K562 (cell line): ENCODE measurements around the gene C1orf167. TPM values are rescaled to one million over a fixed set of nuclear protein-coding genes. Genes with fewer than 3 reads are reported as not detected.

Experiments
- ATAC-seq: fragments of 200-7000 bp; cut with Tn5 transposase; 3 replicates; pipeline ENCODE4 v1.9.1; 2020; ENCODE audit warnings: moderate library complexity
- BruUV-seq: library from RNA; stranded (reverse); fragments of 400-500 nt; replicated peaks from 2 replicates; lab custom pipeline; 2021; lab: Mats Ljungman, UMichigan
- CTCF ChIA-PET: fragments of 300-600 bp; formaldehyde crosslinking; extraction: SDS; loops from one replicate; lab custom pipeline; 2021; ENCODE audit warnings: low intra/inter-chr PET ratio; lab: Yijun Ruan, JAX
- POLR2A ChIA-PET: fragments of 300-600, 350-650 bp; sonication (Branson Sonifier 250); formaldehyde crosslinking; extraction: SDS; loops from one replicate; lab custom pipeline; 2021; ENCODE audit warnings: antibody characterized with exemption, inconsistent platforms; lab: Yijun Ruan, JAX
- DNase-seq, 4 experiments: peaks; one replicate each; pipeline versions ENCODE4 v3.0.0 to v3.0.0-alpha.2; 2011 to 2018; ENCODE audit warnings: low spot score in 3 of 4, mixed read lengths in 3 of 4; ENCODE audit errors: extremely low read depth in 1 of 4
- FAIRE-seq: peaks from 2 replicates; lab custom pipeline; 2011; peaks lifted over from hg19 to GRCh38; lab: Jason Lieb, UNC
- H2AFZ ChIP-seq: 2 replicates; pipeline ENCODE4 v1.6.0; 2011; ENCODE audit warnings: low read depth, low read length, control low read depth, inconsistent platforms
- H3K27ac ChIP-seq: fragments of 200-600 bp; 3 replicates; pipeline ENCODE4 v1.8.0; 2011; ENCODE audit warnings: low read depth, mild to moderate bottlenecking, control low read depth, inconsistent platforms, low read length, moderate library complexity, mixed read lengths; ENCODE audit errors: extremely low read depth
- H3K27me3 ChIP-seq, 2 experiments: fragments of 300-600 bp in 1 of 2; 2 replicates in 1 of 2; 3 replicates in 1 of 2; pipeline versions ENCODE4 v1.6.0 to v1.8.0; 2011; ENCODE audit warnings: inconsistent platforms in 2 of 2, low read length in 2 of 2, mild to moderate bottlenecking in 1 of 2, mixed read lengths in 1 of 2, moderate library complexity in 1 of 2; ENCODE audit not compliant: control insufficient read depth in 2 of 2, insufficient read depth in 2 of 2
- H3K36me3 ChIP-seq: fragments of 300-600 bp; 3 replicates; pipeline ENCODE4 v1.8.0; 2011; ENCODE audit warnings: mild to moderate bottlenecking, low read length, inconsistent platforms; ENCODE audit not compliant: control insufficient read depth, insufficient read depth
- H3K4me1 ChIP-seq, 2 experiments: fragments of 200-600 bp in 1 of 2; replicated peaks in 1 of 2; 2 replicates in 1 of 2; 3 replicates in 1 of 2; pipeline versions ENCODE4 v1.5.1 to v1.8.0; 2011; ENCODE audit warnings: inconsistent platforms in 2 of 2, low read length in 2 of 2, mild to moderate bottlenecking in 1 of 2, mixed read lengths in 1 of 2, moderate library complexity in 1 of 2; ENCODE audit not compliant: control insufficient read depth in 2 of 2, insufficient read depth in 2 of 2
- H3K4me2 ChIP-seq: 2 replicates; pipeline ENCODE4 v1.6.1; 2011; ENCODE audit warnings: low read length, control low read depth, inconsistent platforms, mixed read lengths; ENCODE audit not compliant: insufficient read depth
- H3K4me3 ChIP-seq: fragments of 200-600 bp; sonication (generic), shearing (Covaris generic); 2 replicates; pipeline ENCODE4 v1.5.1; 2016; ENCODE audit warnings: control low read depth, inconsistent platforms
- H3K79me2 ChIP-seq: fragments of 200-600 bp; 3 replicates; pipeline ENCODE4 v1.8.0; 2011; ENCODE audit warnings: low read length, inconsistent platforms; ENCODE audit not compliant: control insufficient read depth, insufficient read depth
- H3K9ac ChIP-seq, 2 experiments: 2 replicates each; pipeline versions ENCODE4 v1.6.0 to v1.6.1; 2011; ENCODE audit warnings: low read depth in 2 of 2, low read length in 2 of 2, control low read depth in 1 of 2, inconsistent platforms in 1 of 2, mild to moderate bottlenecking in 1 of 2, mixed read lengths in 1 of 2; ENCODE audit not compliant: insufficient read depth in 1 of 2
- H3K9me1 ChIP-seq: one replicate; pipeline ENCODE4 v1.6.0; 2011; ENCODE audit warnings: inconsistent platforms, mild to moderate bottlenecking, low read length, moderate library complexity; ENCODE audit not compliant: control insufficient read depth, insufficient read depth
- H3K9me3 ChIP-seq: replicated peaks from 2 replicates; pipeline ENCODE4 v1.5.1; 2011; ENCODE audit warnings: low read depth, low read length, inconsistent platforms; ENCODE audit not compliant: control insufficient read depth, insufficient read depth
- H4K20me1 ChIP-seq: replicated peaks from 2 replicates; pipeline ENCODE4 v1.6.1; 2011; ENCODE audit warnings: low read length, inconsistent platforms, mixed read lengths; ENCODE audit not compliant: control insufficient read depth, insufficient read depth
- MAZ ChIP-seq, 2 experiments: fragments of 450-650 bp in 1 of 2; sonication (generic) in 1 of 2; formaldehyde crosslinking; IDR thresholded peaks in 1 of 2; conservative IDR thresholded peaks in 1 of 2; 2 replicates each; pipeline versions ENCODE4 v1.4.0 to v1.5.0; 2020; ENCODE audit warnings: mild to moderate bottlenecking in 1 of 2, missing genetic modification reagents in 1 of 2
- MEIS2 ChIP-seq: fragments of 450-650 bp; IDR thresholded peaks from 2 replicates; pipeline ENCODE4 v1.6.1; 2014; ENCODE audit warnings: mild to moderate bottlenecking; ENCODE audit not compliant: partially characterized antibody
- NFRKB ChIP-seq: fragments of 450-650 bp; IDR thresholded peaks from 2 replicates; pipeline ENCODE4 v1.6.1; 2016; ENCODE audit warnings: low read depth
- ZC3H8 ChIP-seq: fragments of 450-650 bp; IDR thresholded peaks from 2 replicates; pipeline ENCODE4 v1.6.1; 2017
- ZNF41 ChIP-seq: fragments of 250-450 bp; sonication (Bioruptor Pico); conservative IDR thresholded peaks from 2 replicates; pipeline ENCODE4 v1.4.0; 2020; ENCODE audit warnings: mild to moderate bottlenecking
- WGBS: fragments of 100-300 bp; shearing (Covaris generic); methylation state at CpG from one replicate; pipeline ENCODE4 v1.1.6; 2016; ENCODE audit warnings: low coverage, mixed read lengths; ENCODE audit not compliant: insufficient coverage; ENCODE audit errors: missing lambda C conversion rate; 5-methylcytosine and 5-hydroxymethylcytosine counted together
- in situ Hi-C: fragments of 300-500 bp; cut with MboI; formaldehyde crosslinking; loops from 4 replicates; pipeline ENCODE4 v1.15.0; 2018; ENCODE audit warnings: inconsistent platforms, mixed read lengths
- intact Hi-C: fragments of 100-400 bp; cut with micrococcal nuclease; formaldehyde crosslinking; loops from 2 replicates; pipeline ENCODE4 v1.14.2; 2022
- polyA plus RNA-seq, 8 experiments: library from polyadenylated mRNA; depleted of rRNA in 4 of 8; stranded (reverse) in 5 of 8; unstranded in 3 of 8; fragments of >200 nt; fragmentation: Nextera tagmentation in 2 of 8; fragmentation: Illumina TruSeq in 1 of 8; extraction: Ambion mirVana in 2 of 8; extraction: Trizol in 1 of 8; gene quantifications; 2 replicates each; pipeline versions ENCODE4 v1.2.1 to v1.2.3, GENCODE V29; 2011 to 2014; ENCODE audit warnings: inconsistent platforms in 1 of 8, missing spikeins in 1 of 8
- total RNA-seq, 7 experiments: library from RNA; depleted of rRNA in 6 of 7; stranded (reverse); fragments of >200 nt in 6 of 7; fragmentation: Illumina TruSeq in 2 of 7; extraction: Trizol in 2 of 7; gene quantifications; 2 replicates each; pipeline versions ENCODE4 v1.2.1 to v1.2.3, GENCODE V29; 2011 to 2021; ENCODE audit warnings: low replicate concordance in 1 of 7
- TF ChIP-seq, protein P1 (sequence below): sonication (generic); formaldehyde crosslinking; IDR thresholded peaks from 2 replicates; pipeline ENCODE4 v1.8.0; 2022; ENCODE audit warnings: missing genetic modification reagents, mild to moderate bottlenecking, moderate library complexity, borderline replicate concordance
- TF ChIP-seq, protein P2 (sequence below), 3 experiments: fragments of 200-800 bp in 1 of 3; fragments of 250-450 bp in 1 of 3; fragments of 450-650 bp in 1 of 3; sonication (Bioruptor Pico) in 1 of 3; sonication (Bioruptor generic) in 1 of 3; formaldehyde crosslinking in 1 of 3; IDR thresholded peaks; 2 replicates each; pipeline versions ENCODE4 v1.6.1 to v1.8.0; 2016 to 2022; ENCODE audit warnings: mild to moderate bottlenecking in 2 of 3, missing genetic modification characterization in 2 of 3, missing compliant biosample characterization in 1 of 3, moderate library complexity in 1 of 3
- TF ChIP-seq, protein P3 (sequence below): fragments of 250-450 bp; sonication (Bioruptor Pico); IDR thresholded peaks from 2 replicates; pipeline ENCODE4 v1.5.0; 2020; ENCODE audit warnings: mild to moderate bottlenecking, borderline replicate concordance
- TF ChIP-seq, protein P4 (sequence below), 2 experiments: IDR thresholded peaks in 1 of 2; conservative IDR thresholded peaks in 1 of 2; 2 replicates each; pipeline ENCODE4 v1.6.1; 2016; ENCODE audit warnings: low read depth in 2 of 2, mild to moderate bottlenecking in 1 of 2, missing compliant biosample characterization in 1 of 2, missing genetic modification characterization in 1 of 2, moderate library complexity in 1 of 2

Gene C1orf167
- total and polyA plus RNA-seq, 9 of the 15 experiments (the other 6 are each of a cell fraction or from before 2014, with no cell fraction given): 0.22 to 0.86 (median 0.31) TPM; not detected in 2

DNA sequence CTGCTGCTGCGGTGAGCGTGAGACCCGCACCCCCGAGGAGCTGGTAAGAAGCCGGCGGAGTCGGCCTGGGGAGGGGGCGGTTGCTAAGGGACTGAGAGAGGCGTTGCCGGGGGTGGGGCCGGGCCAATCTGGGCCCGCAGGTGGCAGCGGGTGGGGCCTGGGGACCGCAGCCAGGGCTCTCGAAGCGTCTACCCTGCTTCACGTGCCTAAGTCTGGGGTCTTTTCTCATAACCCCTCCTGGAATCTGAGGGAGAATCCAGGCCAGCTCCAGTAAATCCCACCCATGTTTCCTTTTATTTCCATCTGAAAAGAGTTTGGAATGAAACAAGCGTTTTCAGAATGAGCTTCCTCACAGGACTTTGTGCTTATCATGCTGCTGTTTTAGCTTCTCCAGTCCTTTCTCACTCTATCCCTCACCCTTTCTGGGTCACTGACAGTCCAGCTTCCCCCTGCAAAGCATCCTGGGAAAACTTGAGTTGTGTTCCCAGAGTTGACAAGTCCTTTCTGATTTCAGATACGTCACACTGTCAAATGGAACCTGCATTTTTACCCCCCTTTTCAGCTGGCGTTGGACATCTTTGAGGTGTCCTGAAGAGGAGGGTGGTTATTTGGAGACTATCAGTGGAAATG lies 44.4 kb downstream of the C1orf167 start:
- WGBS: 1% methylated on average over 20 of the region's 20 CpGs
- intact Hi-C loops: loop anchor here (1.0 kb wide), 1 partner anchor 8 kb away; no protein-coding TSS in a partner anchor
- 0 out of 2 replicates have a peak, but pooled peaks have one; percentile 20 for TF ChIP-seq NFRKB
- TF ChIP-seq, protein P1, sequence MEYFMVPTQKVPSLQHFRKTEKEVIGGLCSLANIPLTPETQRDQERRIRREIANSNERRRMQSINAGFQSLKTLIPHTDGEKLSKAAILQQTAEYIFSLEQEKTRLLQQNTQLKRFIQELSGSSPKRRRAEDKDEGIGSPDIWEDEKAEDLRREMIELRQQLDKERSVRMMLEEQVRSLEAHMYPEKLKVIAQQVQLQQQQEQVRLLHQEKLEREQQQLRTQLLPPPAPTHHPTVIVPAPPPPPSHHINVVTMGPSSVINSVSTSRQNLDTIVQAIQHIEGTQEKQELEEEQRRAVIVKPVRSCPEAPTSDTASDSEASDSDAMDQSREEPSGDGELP (CRISPR knock-in tag): no peak
- TF ChIP-seq, protein P2, sequence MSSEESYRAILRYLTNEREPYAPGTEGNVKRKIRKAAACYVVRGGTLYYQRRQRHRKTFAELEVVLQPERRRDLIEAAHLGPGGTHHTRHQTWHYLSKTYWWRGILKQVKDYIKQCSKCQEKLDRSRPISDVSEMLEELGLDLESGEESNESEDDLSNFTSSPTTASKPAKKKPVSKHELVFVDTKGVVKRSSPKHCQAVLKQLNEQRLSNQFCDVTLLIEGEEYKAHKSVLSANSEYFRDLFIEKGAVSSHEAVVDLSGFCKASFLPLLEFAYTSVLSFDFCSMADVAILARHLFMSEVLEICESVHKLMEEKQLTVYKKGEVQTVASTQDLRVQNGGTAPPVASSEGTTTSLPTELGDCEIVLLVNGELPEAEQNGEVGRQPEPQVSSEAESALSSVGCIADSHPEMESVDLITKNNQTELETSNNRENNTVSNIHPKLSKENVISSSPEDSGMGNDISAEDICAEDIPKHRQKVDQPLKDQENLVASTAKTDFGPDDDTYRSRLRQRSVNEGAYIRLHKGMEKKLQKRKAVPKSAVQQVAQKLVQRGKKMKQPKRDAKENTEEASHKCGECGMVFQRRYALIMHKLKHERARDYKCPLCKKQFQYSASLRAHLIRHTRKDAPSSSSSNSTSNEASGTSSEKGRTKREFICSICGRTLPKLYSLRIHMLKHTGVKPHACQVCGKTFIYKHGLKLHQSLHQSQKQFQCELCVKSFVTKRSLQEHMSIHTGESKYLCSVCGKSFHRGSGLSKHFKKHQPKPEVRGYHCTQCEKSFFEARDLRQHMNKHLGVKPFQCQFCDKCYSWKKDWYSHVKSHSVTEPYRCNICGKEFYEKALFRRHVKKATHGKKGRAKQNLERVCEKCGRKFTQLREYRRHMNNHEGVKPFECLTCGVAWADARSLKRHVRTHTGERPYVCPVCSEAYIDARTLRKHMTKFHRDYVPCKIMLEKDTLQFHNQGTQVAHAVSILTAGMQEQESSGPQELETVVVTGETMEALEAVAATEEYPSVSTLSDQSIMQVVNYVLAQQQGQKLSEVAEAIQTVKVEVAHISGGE (CRISPR knock-in tag; IDR thresholded peaks at IDR 0.05): peak in 1 of 3 experiments; percentile 34; a peak in 1 of 6 replicates
- TF ChIP-seq ZC3H8: 0 out of 2 replicates have a peak, but pooled peaks have one; percentile 32
- TF ChIP-seq MAZ (CRISPR knock-in tag; conservative IDR thresholded peaks at IDR 0.05 in 1 of 2, IDR thresholded peaks at IDR 0.05 in 1 of 2): peak; percentile 6 to 47; a peak in 3 of 4 replicates
- TF ChIP-seq, protein P3, sequence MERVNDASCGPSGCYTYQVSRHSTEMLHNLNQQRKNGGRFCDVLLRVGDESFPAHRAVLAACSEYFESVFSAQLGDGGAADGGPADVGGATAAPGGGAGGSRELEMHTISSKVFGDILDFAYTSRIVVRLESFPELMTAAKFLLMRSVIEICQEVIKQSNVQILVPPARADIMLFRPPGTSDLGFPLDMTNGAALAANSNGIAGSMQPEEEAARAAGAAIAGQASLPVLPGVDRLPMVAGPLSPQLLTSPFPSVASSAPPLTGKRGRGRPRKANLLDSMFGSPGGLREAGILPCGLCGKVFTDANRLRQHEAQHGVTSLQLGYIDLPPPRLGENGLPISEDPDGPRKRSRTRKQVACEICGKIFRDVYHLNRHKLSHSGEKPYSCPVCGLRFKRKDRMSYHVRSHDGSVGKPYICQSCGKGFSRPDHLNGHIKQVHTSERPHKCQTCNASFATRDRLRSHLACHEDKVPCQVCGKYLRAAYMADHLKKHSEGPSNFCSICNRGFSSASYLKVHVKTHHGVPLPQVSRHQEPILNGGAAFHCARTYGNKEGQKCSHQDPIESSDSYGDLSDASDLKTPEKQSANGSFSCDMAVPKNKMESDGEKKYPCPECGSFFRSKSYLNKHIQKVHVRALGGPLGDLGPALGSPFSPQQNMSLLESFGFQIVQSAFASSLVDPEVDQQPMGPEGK (CRISPR knock-in tag): peak; percentile 6; the same call in 1 of the 2 replicates
- TF ChIP-seq, protein P4, sequence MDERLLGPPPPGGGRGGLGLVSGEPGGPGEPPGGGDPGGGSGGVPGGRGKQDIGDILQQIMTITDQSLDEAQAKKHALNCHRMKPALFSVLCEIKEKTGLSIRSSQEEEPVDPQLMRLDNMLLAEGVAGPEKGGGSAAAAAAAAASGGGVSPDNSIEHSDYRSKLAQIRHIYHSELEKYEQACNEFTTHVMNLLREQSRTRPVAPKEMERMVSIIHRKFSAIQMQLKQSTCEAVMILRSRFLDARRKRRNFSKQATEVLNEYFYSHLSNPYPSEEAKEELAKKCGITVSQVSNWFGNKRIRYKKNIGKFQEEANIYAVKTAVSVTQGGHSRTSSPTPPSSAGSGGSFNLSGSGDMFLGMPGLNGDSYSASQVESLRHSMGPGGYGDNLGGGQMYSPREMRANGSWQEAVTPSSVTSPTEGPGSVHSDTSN (CRISPR knock-in tag; IDR thresholded peaks at IDR 0.05; ENCODE audit: low read depth): no peak
- TF ChIP-seq, protein P4 (tag; conservative IDR thresholded peaks at IDR 0.05; ENCODE audit: low read depth): peak; percentile 18; the same call in 1 of the 2 replicates
- TF ChIP-seq MEIS2: peak; percentile 35
- TF ChIP-seq ZNF41 (CRISPR knock-in tag): no peak

More for the DNA sequence above, 44.4 kb downstream of the C1orf167 start:
- 0 out of 2 replicates have a peak, but pooled peaks cover 5% of the 10 kb centered on the region for H4K20me1 ChIP-seq
- H3K36me3 ChIP-seq: peaks cover 49% of the 10 kb centered on the region
- no peaks in the 10 kb centered on the region for H3K27me3 ChIP-seq
- H3K9me3 ChIP-seq: no peaks in the 10 kb centered on the region
- H3K9ac ChIP-seq: peak overlapping the region; percentile 77 to 87
- in situ Hi-C loops: no loop called here
- peaks cover 27 to 34% of the 10 kb centered on the region in 2 experiments; a peak in 4 of 5 replicates for H3K4me1 ChIP-seq
- H2AFZ ChIP-seq: peak overlapping the region; percentile 91
- DNase-seq (peak; percentile 51 to 92 (median 66)), FAIRE-seq (peak; percentile 48), ATAC-seq (peak; percentile 35)
- H3K9me1 ChIP-seq: no peaks in the 10 kb centered on the region
- H3K27ac ChIP-seq: peak overlapping the region; percentile 78
- H3K4me3 ChIP-seq: peak overlapping the region; percentile 81
- peak overlapping the region; percentile 90 for H3K4me2 ChIP-seq
- H3K79me2 ChIP-seq: peaks cover 79% of the 10 kb centered on the region
- TSS peak; percentile 53 for BruUV-seq
- ChIA-PET POLR2A (interaction anchor here (0.6 to 4.7 kb wide), 21 partner anchors 8 to 782 kb away, joined by 3 to 104 read pairs (median 3); partner anchors contain the start of gene MIIP), CTCF (no interaction called here)
